H9 (cell line): ENCODE data around the gene EIF4A3. TPM values are rescaled to one million over a fixed set of nuclear protein-coding genes. Genes with fewer than 3 reads are reported as not detected.

Experiments used
- DNase-seq: peaks from one replicate; pipeline ENCODE4 v3.0.0-alpha.2; 2017
- H2AFZ ChIP-seq: one replicate; pipeline ENCODE4 v1.6.1; 2013; ENCODE audit warnings: mild to moderate bottlenecking, low read length, control low read depth, moderate library complexity
- H2AK5ac ChIP-seq: 2 replicates; pipeline ENCODE4 v1.6.1; 2013; ENCODE audit warnings: low read length, control low read depth, mixed read lengths; ENCODE audit not compliant: insufficient read length
- H2BK120ac ChIP-seq: one replicate; pipeline ENCODE4 v1.6.1; 2013; ENCODE audit warnings: low read depth, mild to moderate bottlenecking, low read length, control low read depth, inconsistent platforms; ENCODE audit not compliant: poor library complexity, severe bottlenecking
- H2BK12ac ChIP-seq: 2 replicates; pipeline ENCODE4 v1.6.1; 2013; ENCODE audit warnings: low read length, control low read depth, mixed read lengths, low read depth; ENCODE audit not compliant: insufficient read length
- H2BK15ac ChIP-seq: 2 replicates; pipeline ENCODE4 v1.6.1; 2013; ENCODE audit warnings: low read depth, low read length, control low read depth
- H2BK20ac ChIP-seq: one replicate; pipeline ENCODE4 v1.6.1; 2013; ENCODE audit warnings: low read depth, mild to moderate bottlenecking, low read length, control low read depth, inconsistent platforms; ENCODE audit not compliant: poor library complexity, severe bottlenecking
- H2BK5ac ChIP-seq: 2 replicates; pipeline ENCODE4 v1.6.1; 2013; ENCODE audit warnings: low read length, control low read depth, mixed read lengths; ENCODE audit not compliant: insufficient read length
- H3K14ac ChIP-seq: 2 replicates; pipeline ENCODE4 v1.6.1; 2013; ENCODE audit warnings: low read length, control low read depth; ENCODE audit not compliant: insufficient read depth
- H3K18ac ChIP-seq: 2 replicates; pipeline ENCODE4 v1.6.1; 2013; ENCODE audit warnings: low read depth, mild to moderate bottlenecking, mixed read lengths, low read length, control low read depth; ENCODE audit not compliant: insufficient read length
- H3K23ac ChIP-seq: 2 replicates; pipeline ENCODE4 v1.6.1; 2013; ENCODE audit warnings: low read length, control low read depth, mixed read lengths, low read depth; ENCODE audit not compliant: insufficient read length
- H3K23me2 ChIP-seq: 2 replicates; pipeline ENCODE4 v1.6.1; 2013; ENCODE audit warnings: low read depth, mild to moderate bottlenecking, mixed read lengths, low read length, control low read depth; ENCODE audit not compliant: insufficient read length, poor library complexity, severe bottlenecking
- H3K27ac ChIP-seq: 2 replicates; pipeline ENCODE4 v1.5.1; 2013; ENCODE audit warnings: low read length, control low read depth, mixed read lengths, low read depth; ENCODE audit not compliant: insufficient read length
- H3K27me3 ChIP-seq: 2 replicates; pipeline ENCODE4 v1.6.1; 2013; ENCODE audit warnings: low read length, control low read depth, inconsistent platforms; ENCODE audit not compliant: insufficient read depth
- H3K4ac ChIP-seq: 2 replicates; pipeline ENCODE4 v1.6.1; 2013; ENCODE audit warnings: low read depth, mild to moderate bottlenecking, control low read depth, inconsistent platforms, low read length, moderate library complexity
- H3K4me1 ChIP-seq: 2 replicates; pipeline ENCODE4 v1.6.1; 2013; ENCODE audit warnings: low read length, control low read depth, inconsistent platforms; ENCODE audit not compliant: insufficient read depth
- H3K4me2 ChIP-seq: 2 replicates; pipeline ENCODE4 v1.6.1; 2013; ENCODE audit warnings: low read length, control low read depth, mixed read lengths; ENCODE audit not compliant: insufficient read length, insufficient read depth
- H3K56ac ChIP-seq: 2 replicates; pipeline ENCODE4 v1.6.1; 2013; ENCODE audit warnings: low read depth, mild to moderate bottlenecking, mixed read lengths, low read length, control low read depth; ENCODE audit not compliant: insufficient read length
- H3K79me1 ChIP-seq: 2 replicates; pipeline ENCODE4 v1.6.1; 2013; ENCODE audit warnings: low read depth, mild to moderate bottlenecking, moderate library complexity, low read length, control low read depth, inconsistent platforms; ENCODE audit not compliant: insufficient read depth, poor library complexity, severe bottlenecking
- H3K79me2 ChIP-seq: 2 replicates; pipeline ENCODE4 v1.6.1; 2013; ENCODE audit warnings: low read length, control low read depth, inconsistent platforms; ENCODE audit not compliant: insufficient read depth
- H3K9ac ChIP-seq: 2 replicates; pipeline ENCODE4 v1.6.1; 2013; ENCODE audit warnings: low read length, control low read depth, mixed read lengths; ENCODE audit not compliant: insufficient read length; ENCODE audit errors: extremely low read depth
- H3K9me3 ChIP-seq: one replicate; pipeline ENCODE4 v1.6.1; 2013; ENCODE audit warnings: low read depth, low read length, inconsistent platforms; ENCODE audit not compliant: control insufficient read depth
- H3T11ph ChIP-seq: one replicate; pipeline ENCODE4 v1.6.1; 2013; ENCODE audit warnings: mild to moderate bottlenecking, low read length, control low read depth, inconsistent platforms
- H4K20me1 ChIP-seq: one replicate; pipeline ENCODE4 v1.6.1; 2013; ENCODE audit not compliant: control insufficient read depth, insufficient read length, insufficient read depth
- H4K5ac ChIP-seq: 2 replicates; pipeline ENCODE4 v1.6.1; 2013; ENCODE audit warnings: low read depth, mild to moderate bottlenecking, mixed read lengths, low read length, control low read depth; ENCODE audit not compliant: insufficient read length
- H4K8ac ChIP-seq: replicated peaks from 2 replicates; pipeline ENCODE4 v1.6.1; 2013; ENCODE audit warnings: low read length, control low read depth, mixed read lengths, low read depth; ENCODE audit not compliant: insufficient read length
- H4K91ac ChIP-seq: 2 replicates; pipeline ENCODE4 v1.6.1; 2013; ENCODE audit warnings: low read depth, mild to moderate bottlenecking, moderate library complexity, mixed read lengths, low read length, control low read depth; ENCODE audit not compliant: insufficient read length
- H3K27ac Mint-ChIP-seq, 3 experiments: 2 replicates in 2 of 3; 3 replicates in 1 of 3; pipeline ENCODE4 v1.8.0; 2020 to 2021; ENCODE audit warnings: mixed read lengths in 3 of 3, mild to moderate bottlenecking in 1 of 3, moderate library complexity in 1 of 3
- H3K27me3 Mint-ChIP-seq: 2 replicates; pipeline ENCODE4 v1.8.0; 2021; ENCODE audit warnings: low read depth, mild to moderate bottlenecking, moderate library complexity, mixed read lengths
- H3K36me3 Mint-ChIP-seq, 3 experiments: 2 replicates in 2 of 3; 3 replicates in 1 of 3; pipeline ENCODE4 v1.8.0; 2020 to 2021; ENCODE audit warnings: low read depth in 3 of 3, mixed read lengths in 3 of 3; ENCODE audit not compliant: insufficient read depth in 1 of 3
- H3K4me1 Mint-ChIP-seq, 2 experiments: 2 replicates each; pipeline ENCODE4 v1.8.0; 2020; ENCODE audit warnings: mixed read lengths in 2 of 2
- H3K4me3 Mint-ChIP-seq, 2 experiments: 2 replicates in 1 of 2; 3 replicates in 1 of 2; pipeline ENCODE4 v1.8.0; 2020 to 2021; ENCODE audit warnings: mild to moderate bottlenecking in 2 of 2, mixed read lengths in 2 of 2, moderate library complexity in 1 of 2
- H3K9me3 Mint-ChIP-seq, 2 experiments: 2 replicates in 1 of 2; 3 replicates in 1 of 2; pipeline ENCODE4 v1.8.0; 2020; ENCODE audit warnings: mild to moderate bottlenecking in 2 of 2, mixed read lengths in 2 of 2, moderate library complexity in 1 of 2
- CTCF ChIP-seq: fragments of 200-600 bp; sonication (generic); conservative IDR thresholded peaks from 3 replicates; pipeline ENCODE4 v1.8.0; 2021; ENCODE audit warnings: antibody characterized with exemption, mild to moderate bottlenecking
- WGBS: extraction: QIAGEN DNeasy Blood & Tissue Kit; methylation state at CpG from one replicate; pipeline ENCODE4 v1.1.7; 2013; ENCODE audit warnings: missing lambda C conversion rate, low lambda C conversion rate, mixed read lengths; ENCODE audit not compliant: insufficient read length; ENCODE audit errors: extremely low coverage; 5-methylcytosine and 5-hydroxymethylcytosine counted together
- total RNA-seq: library from RNA; stranded (reverse); gene quantifications from 2 replicates; pipeline ENCODE4 v1.2.1, GENCODE V29; 2021

EIF4A3 gene
- total RNA-seq, 1 experiment from 2014 or later, result 162 TPM

GRCh38 chr17:80109713-80110446 is 37.0 kb downstream of the EIF4A3 start:
- no peak overlapping the region; the same call in 1 of the 2 replicates for H3K14ac ChIP-seq
- H3K36me3 Mint-ChIP-seq, result peaks cover 2 to 20% (median 4%) of the 10 kb centered on the region in 3 experiments; a peak in 5 of 7 replicates
- no peaks in the 10 kb centered on the region for H3K23me2 ChIP-seq
- H2BK120ac ChIP-seq, result no peak overlapping the region
- H3K9me3 Mint-ChIP-seq, result no peaks in the 10 kb centered on the region; a peak in 1 of 5 replicates
- H3K9me3 ChIP-seq, result no peaks in the 10 kb centered on the region
- DNase-seq, result no peak
- no peak overlapping the region for H3K27ac ChIP-seq
- H3K27me3 Mint-ChIP-seq, result no peaks in the 10 kb centered on the region; the same call in 1 of the 2 replicates
- no peak overlapping the region for H3T11ph ChIP-seq
- no peaks in the 10 kb centered on the region for H3K27me3 ChIP-seq
- peaks cover 15 to 21% of the 10 kb centered on the region in 2 experiments for H3K4me1 Mint-ChIP-seq
- H2AFZ ChIP-seq, result no peak overlapping the region
- H3K9ac ChIP-seq, result no peak overlapping the region
- H2BK15ac ChIP-seq, result no peak overlapping the region
- H4K5ac ChIP-seq, result no peak overlapping the region
- H2BK5ac ChIP-seq, result no peak overlapping the region
- no peak overlapping the region for H4K8ac ChIP-seq
- no CpG with 5 or more reads among the region's 30 CpGs for WGBS
- no peak for TF ChIP-seq CTCF
- no peaks in the 10 kb centered on the region for H3K79me1 ChIP-seq
- H2AK5ac ChIP-seq, result no peak overlapping the region
- H3K4ac ChIP-seq, result no peak overlapping the region
- no peaks in the 10 kb centered on the region for H3K79me2 ChIP-seq
- H4K20me1 ChIP-seq, result no peaks in the 10 kb centered on the region
- H3K4me3 Mint-ChIP-seq, result no peak overlapping the region
- H2BK20ac ChIP-seq, result no peak overlapping the region
- H3K27ac Mint-ChIP-seq, result no peak overlapping the region
- H4K91ac ChIP-seq, result no peak overlapping the region
- H3K4me1 ChIP-seq, result no peaks in the 10 kb centered on the region
- no peak overlapping the region for H3K56ac ChIP-seq
- no peak overlapping the region for H3K23ac ChIP-seq
- no peak overlapping the region for H3K4me2 ChIP-seq
- H3K18ac ChIP-seq, result no peak overlapping the region
- no peak overlapping the region for H2BK12ac ChIP-seq
